HG02852 (cell line): ENCODE results near the gene POU2F2.
"Not testable (repeated sequence)": the region's sequence is repeated elsewhere in the genome, so short reads cannot be mapped to it uniquely, and the experiment has no call there.

Experiments used
- ATAC-seq: cut with Tn5 transposase; IDR thresholded peaks from one replicate; pipeline ENCODE4 v1.9.1; 2021; ENCODE audit warnings: mild to moderate bottlenecking, moderate library complexity; ENCODE audit not compliant: unreplicated experiment

POU2F2 gene

GRCh38 chr19:42065051-42065450 lies 67.2 kb downstream of the POU2F2 start:
- ATAC-seq: no peak

GRCh38 chr19:42064432-42064831 lies 67.8 kb downstream of the POU2F2 start:
- no peak for ATAC-seq

- ATAC-seq: no peak
These were observed 69.9 kb downstream of the POU2F2 start for GRCh38 chr19:42062381-42062780.

GRCh38 chr19:42060117-42060516 lies 72.1 kb downstream of the POU2F2 start:
- no peak for ATAC-seq

- no peak for ATAC-seq
These were observed 73.0 kb downstream of the POU2F2 start for GRCh38 chr19:42059196-42059595.

- no peak for ATAC-seq
These were observed 74.4 kb downstream of the POU2F2 start for GRCh38 chr19:42057846-42058245.

GRCh38 chr19:42054205-42054604 lies 78.0 kb downstream of the POU2F2 start:
- ATAC-seq: no peak

- no peak for ATAC-seq
These were observed 79.0 kb downstream of the POU2F2 start for GRCh38 chr19:42053037-42053935.

GRCh38 chr19:42052241-42052863 lies 79.9 kb downstream of the POU2F2 start:
- ATAC-seq: no peak

GRCh38 chr19:42051166-42052115 lies 80.8 kb downstream of the POU2F2 start:
- ATAC-seq: no peak

- ATAC-seq: no peak
These were observed 83.3 kb downstream of the POU2F2 start for GRCh38 chr19:42048992-42049391.

GRCh38 chr19:42045575-42045974 lies 86.7 kb downstream of the POU2F2 start:
- no peak for ATAC-seq

GRCh38 chr19:42042455-42043170 lies 89.6 kb downstream of the POU2F2 start:
- ATAC-seq: no peak

- not testable (repeated sequence) for ATAC-seq
These were observed 91.8 kb downstream of the POU2F2 start for GRCh38 chr19:42040491-42040890.

GRCh38 chr19:42040031-42040430 lies 92.2 kb downstream of the POU2F2 start:
- ATAC-seq: no peak

GRCh38 chr19:42038666-42039065 lies 93.6 kb downstream of the POU2F2 start:
- no peak for ATAC-seq

- ATAC-seq: no peak
These were observed 94.6 kb downstream of the POU2F2 start for GRCh38 chr19:42037649-42038048.
